SK-N-SH (cell line): ENCODE data around the gene DNAJB8.

Experiments
- FOXJ3 ChIP-seq: sonication (generic); formaldehyde crosslinking; IDR thresholded peaks from 2 replicates; pipeline ENCODE4 v1.5.1; 2020; ENCODE audit warnings: mild to moderate bottlenecking, missing genetic modification reagents
- GABPA ChIP-seq: IDR thresholded peaks from 2 replicates; pipeline ENCODE4 v1.4.0; 2012; ENCODE audit warnings: low read depth, mild to moderate bottlenecking
- POLR2AphosphoS5 ChIP-seq: IDR thresholded peaks from 2 replicates; pipeline ENCODE4 v1.6.1; 2012; ENCODE audit warnings: low read depth, low read length
- REST ChIP-seq: IDR thresholded peaks from 2 replicates; pipeline ENCODE4 v1.6.1; 2012; ENCODE audit warnings: mild to moderate bottlenecking, low read depth, low read length, moderate library complexity
- RFX5 ChIP-seq: IDR thresholded peaks from 2 replicates; pipeline ENCODE4 v1.6.1; 2012; ENCODE audit warnings: mild to moderate bottlenecking, improper control_type of control experiment, low read length
- SMC3 ChIP-seq: IDR thresholded peaks from 2 replicates; pipeline ENCODE4 v1.6.1; 2012; ENCODE audit warnings: low read depth, low read length, improper control_type of control experiment
- TEAD4 ChIP-seq: IDR thresholded peaks from 2 replicates; pipeline ENCODE4 v1.4.0; 2012; ENCODE audit warnings: mild to moderate bottlenecking, borderline replicate concordance; ENCODE audit not compliant: insufficient read depth
- YY1 ChIP-seq: IDR thresholded peaks from 2 replicates; pipeline ENCODE4 v1.4.0; 2012; ENCODE audit warnings: low read depth, mild to moderate bottlenecking
- TF ChIP-seq, protein P1 (sequence below): fragments of 200-600 bp; sonication (generic); IDR thresholded peaks from 2 replicates; pipeline ENCODE4 v1.6.1; 2017; ENCODE audit warnings: antibody characterized with exemption, mild to moderate bottlenecking, moderate library complexity

GRCh38 chr3:128454310-128454618 lies 12.4 kb downstream of the DNAJB8 start:
- TF ChIP-seq, protein P1, sequence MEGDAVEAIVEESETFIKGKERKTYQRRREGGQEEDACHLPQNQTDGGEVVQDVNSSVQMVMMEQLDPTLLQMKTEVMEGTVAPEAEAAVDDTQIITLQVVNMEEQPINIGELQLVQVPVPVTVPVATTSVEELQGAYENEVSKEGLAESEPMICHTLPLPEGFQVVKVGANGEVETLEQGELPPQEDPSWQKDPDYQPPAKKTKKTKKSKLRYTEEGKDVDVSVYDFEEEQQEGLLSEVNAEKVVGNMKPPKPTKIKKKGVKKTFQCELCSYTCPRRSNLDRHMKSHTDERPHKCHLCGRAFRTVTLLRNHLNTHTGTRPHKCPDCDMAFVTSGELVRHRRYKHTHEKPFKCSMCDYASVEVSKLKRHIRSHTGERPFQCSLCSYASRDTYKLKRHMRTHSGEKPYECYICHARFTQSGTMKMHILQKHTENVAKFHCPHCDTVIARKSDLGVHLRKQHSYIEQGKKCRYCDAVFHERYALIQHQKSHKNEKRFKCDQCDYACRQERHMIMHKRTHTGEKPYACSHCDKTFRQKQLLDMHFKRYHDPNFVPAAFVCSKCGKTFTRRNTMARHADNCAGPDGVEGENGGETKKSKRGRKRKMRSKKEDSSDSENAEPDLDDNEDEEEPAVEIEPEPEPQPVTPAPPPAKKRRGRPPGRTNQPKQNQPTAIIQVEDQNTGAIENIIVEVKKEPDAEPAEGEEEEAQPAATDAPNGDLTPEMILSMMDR, result no peak
- TF ChIP-seq TEAD4 (no peak), SMC3 (no peak), POLR2AphosphoS5 (no peak), REST (no peak), GABPA (no peak), YY1 (no peak), RFX5 (no peak), FOXJ3 (no peak)
